K562 (cell line): ENCODE data around the gene NUTF2. TPM values are rescaled to one million over a fixed set of nuclear protein-coding genes. Genes with fewer than 3 reads are reported as not detected.

ENCODE experiments used
- CBX1 ChIP-seq: sonication (generic); IDR thresholded peaks from 2 replicates; pipeline ENCODE4 v1.6.1; 2016; ENCODE audit warnings: antibody characterized with exemption, low read depth, mild to moderate bottlenecking
- CREB3L1 ChIP-seq: fragments of 450-650 bp; IDR thresholded peaks from 2 replicates; pipeline ENCODE4 v1.6.1; 2014; ENCODE audit warnings: low read depth, mild to moderate bottlenecking, moderate library complexity, borderline replicate concordance
- IFI16 ChIP-seq: fragments of 250-450 bp; sonication (Bioruptor Pico); IDR thresholded peaks from 2 replicates; pipeline ENCODE4 v2.1.2; 2022; ENCODE audit warnings: mild to moderate bottlenecking, inconsistent platforms
- MECOM ChIP-seq: fragments of 250-450 bp; sonication (Bioruptor Pico); IDR thresholded peaks from 2 replicates; pipeline ENCODE4 v1.8.0; 2022; ENCODE audit warnings: inconsistent platforms
- MGA ChIP-seq: fragments of 450-650 bp; IDR thresholded peaks from 2 replicates; pipeline ENCODE4 v1.6.1; 2016; ENCODE audit warnings: mild to moderate bottlenecking, moderate library complexity
- NFIC ChIP-seq: fragments of 450-650 bp; IDR thresholded peaks from 2 replicates; pipeline ENCODE4 v1.6.1; 2017; ENCODE audit warnings: mild to moderate bottlenecking, inconsistent platforms
- NR2C1 ChIP-seq, 2 experiments: fragments of 450-650 bp; IDR thresholded peaks; 2 replicates each; pipeline ENCODE4 v1.6.1; 2017; ENCODE audit warnings: mild to moderate bottlenecking in 2 of 2, antibody characterized with exemption in 1 of 2, inconsistent platforms in 1 of 2, missing compliant biosample characterization in 1 of 2, missing genetic modification characterization in 1 of 2
- PML ChIP-seq: IDR thresholded peaks from 2 replicates; pipeline ENCODE4 v1.6.1; 2012; ENCODE audit warnings: low read length, inconsistent platforms
- PYGO2 ChIP-seq: fragments of 450-650 bp; IDR thresholded peaks from 2 replicates; pipeline ENCODE4 v1.6.1; 2016; ENCODE audit warnings: mild to moderate bottlenecking, missing genetic modification characterization, moderate library complexity, missing compliant biosample characterization
- TEAD4 ChIP-seq, 2 experiments: sonication (generic) in 1 of 2; formaldehyde crosslinking in 1 of 2; IDR thresholded peaks; 2 replicates each; pipeline versions ENCODE4 v1.6.1 to v1.8.0; 2012 to 2022; ENCODE audit warnings: borderline replicate concordance in 1 of 2, inconsistent platforms in 1 of 2, low read length in 1 of 2, mild to moderate bottlenecking in 1 of 2, missing genetic modification reagents in 1 of 2
- WHSC1 ChIP-seq: IDR thresholded peaks from one replicate; pipeline ENCODE4 v1.6.1; 2012; ENCODE audit warnings: low read length, control low read depth, inconsistent platforms
- ZNF589 ChIP-seq: fragments of 200-800 bp; sonication (Bioruptor generic); IDR thresholded peaks from 2 replicates; pipeline ENCODE4 v1.6.1; 2016; ENCODE audit warnings: low read depth, missing genetic modification characterization, missing compliant biosample characterization
- polyA plus RNA-seq, 8 experiments: library from polyadenylated mRNA; depleted of rRNA in 4 of 8; stranded (reverse) in 5 of 8; unstranded in 3 of 8; fragments of >200 nt; fragmentation: Nextera tagmentation in 2 of 8; fragmentation: Illumina TruSeq in 1 of 8; extraction: Ambion mirVana in 2 of 8; extraction: Trizol in 1 of 8; gene quantifications; 2 replicates each; pipeline versions ENCODE4 v1.2.1 to v1.2.3, GENCODE V29; 2011 to 2014; ENCODE audit warnings: inconsistent platforms in 1 of 8, missing spikeins in 1 of 8
- total RNA-seq, 7 experiments: library from RNA; depleted of rRNA in 6 of 7; stranded (reverse); fragments of >200 nt in 6 of 7; fragmentation: Illumina TruSeq in 2 of 7; extraction: Trizol in 2 of 7; gene quantifications; 2 replicates each; pipeline versions ENCODE4 v1.2.1 to v1.2.3, GENCODE V29; 2011 to 2021; ENCODE audit warnings: low replicate concordance in 1 of 7

The NUTF2 gene
- total and polyA plus RNA-seq, 9 of the 15 experiments (the other 6 are each of a cell fraction or from before 2014, with no cell fraction given), result 106 to 248 (median 147) TPM

GRCh38 chr16:67841816-67842508 lies 4.8 kb upstream of the NUTF2 start, which contains the start of gene THAP11 (continued):
- TF ChIP-seq MGA (no peak), TEAD4 (IDR thresholded peaks at IDR 0.05; ENCODE audit: low read length) (peak; percentile 45; the same call in 1 of the 2 replicates), TEAD4 (CRISPR knock-in tag; IDR thresholded peaks at IDR 0.05; ENCODE audit: borderline replicate concordance) (no peak), CREB3L1 (peak; percentile 95), ZNF589 (CRISPR knock-in tag) (no peak), WHSC1 (no peak), NFIC (no peak; the same call in 1 of the 2 replicates), CBX1 (peak; percentile 37; the same call in 1 of the 2 replicates), MECOM (CRISPR knock-in tag) (no peak), NR2C1 (IDR thresholded peaks at IDR 0.05) (peak; percentile 59), NR2C1 (tag; IDR thresholded peaks at IDR 0.05) (peak; percentile 76), IFI16 (no peak), PYGO2 (tag) (no peak), PML (peak; percentile 78)
